Esophagus squamous epithelium (tissue), 5 donors: ENCODE data around the gene GNL1. TPM values are rescaled to one million over a fixed set of nuclear protein-coding genes. Genes with fewer than 3 reads are reported as not detected.
"Not testable (repeated sequence)": the region's sequence is repeated elsewhere in the genome, so short reads cannot be mapped to it uniquely, and the experiment has no call there.

Experiments
- DNase-seq: peaks from one replicate; lab custom pipeline; 2025; lab: John Stamatoyannopoulos, UW
- H3K27ac ChIP-seq, 4 donors: fragments of 200-600 bp; sonication (generic); one replicate each; pipeline ENCODE4 v1.5.1; 2016 to 2019; ENCODE audit warnings: mild to moderate bottlenecking in 1 of 4
- H3K27me3 ChIP-seq, 4 donors: fragments of 200-600 bp; sonication (generic); 1 replicate in 3 of 4; 2 replicates in 1 of 4; pipeline versions ENCODE4 v1.5.1 to v1.6.0; 2017 to 2021; ENCODE audit warnings: antibody characterized with exemption in 1 of 4
- H3K36me3 ChIP-seq, 3 donors: fragments of 200-600 bp; sonication (generic); one replicate each; pipeline ENCODE4 v1.5.1; 2016 to 2019
- H3K4me1 ChIP-seq, 3 donors: fragments of 200-600 bp; sonication (generic); one replicate each; pipeline ENCODE4 v1.5.1; 2017 to 2019
- H3K4me3 ChIP-seq, 4 donors: fragments of 200-600 bp; sonication (generic); 1 replicate in 3 of 4; 2 replicates in 1 of 4; pipeline ENCODE4 v1.5.1; 2016 to 2019; ENCODE audit warnings: mild to moderate bottlenecking in 2 of 4, moderate library complexity in 1 of 4
- H3K9me3 ChIP-seq, 3 donors: fragments of 200-600 bp; sonication (generic); one replicate each; pipeline ENCODE4 v1.5.1; 2016 to 2019
- POLR2A ChIP-seq, 4 donors: fragments of 450-650 bp; IDR thresholded peaks; one replicate each; pipeline ENCODE4 v1.6.1; 2017; ENCODE audit warnings: antibody characterized with exemption in 4 of 4, mild to moderate bottlenecking in 4 of 4, moderate library complexity in 3 of 4
- WGBS, 2 donors: methylation state at CpG; one replicate each; pipeline ENCODE4 v1.1.5; 2018; 5-methylcytosine and 5-hydroxymethylcytosine counted together
- intact Hi-C: fragments of 100-400 bp; cut with DNase I; formaldehyde crosslinking; loops from one replicate; pipeline ENCODE4 v1.15.0; 2022
- total RNA-seq, 4 donors: library from RNA; depleted of rRNA; stranded (reverse); fragments of >200 nt; gene quantifications; one replicate each; pipeline ENCODE4 v1.1.0, GENCODE V29; 2016
- TF ChIP-seq, protein P1 (sequence below), 6 experiments: fragments of 450-650 bp in 4 of 6; fragments of 200-600 bp in 2 of 6; sonication (generic) in 2 of 6; IDR thresholded peaks; one replicate each; pipeline ENCODE4 v1.5.1; 2016 to 2019; ENCODE audit warnings: antibody characterized with exemption in 6 of 6, mild to moderate bottlenecking in 4 of 6, moderate library complexity in 4 of 6
- donor health status: DM: yes; HTN: yes; CAD: no.

The GNL1 gene
- total RNA-seq, 4 donors from 2014 or later: 12.7 to 37.2 (median 20.5) TPM

DNA sequence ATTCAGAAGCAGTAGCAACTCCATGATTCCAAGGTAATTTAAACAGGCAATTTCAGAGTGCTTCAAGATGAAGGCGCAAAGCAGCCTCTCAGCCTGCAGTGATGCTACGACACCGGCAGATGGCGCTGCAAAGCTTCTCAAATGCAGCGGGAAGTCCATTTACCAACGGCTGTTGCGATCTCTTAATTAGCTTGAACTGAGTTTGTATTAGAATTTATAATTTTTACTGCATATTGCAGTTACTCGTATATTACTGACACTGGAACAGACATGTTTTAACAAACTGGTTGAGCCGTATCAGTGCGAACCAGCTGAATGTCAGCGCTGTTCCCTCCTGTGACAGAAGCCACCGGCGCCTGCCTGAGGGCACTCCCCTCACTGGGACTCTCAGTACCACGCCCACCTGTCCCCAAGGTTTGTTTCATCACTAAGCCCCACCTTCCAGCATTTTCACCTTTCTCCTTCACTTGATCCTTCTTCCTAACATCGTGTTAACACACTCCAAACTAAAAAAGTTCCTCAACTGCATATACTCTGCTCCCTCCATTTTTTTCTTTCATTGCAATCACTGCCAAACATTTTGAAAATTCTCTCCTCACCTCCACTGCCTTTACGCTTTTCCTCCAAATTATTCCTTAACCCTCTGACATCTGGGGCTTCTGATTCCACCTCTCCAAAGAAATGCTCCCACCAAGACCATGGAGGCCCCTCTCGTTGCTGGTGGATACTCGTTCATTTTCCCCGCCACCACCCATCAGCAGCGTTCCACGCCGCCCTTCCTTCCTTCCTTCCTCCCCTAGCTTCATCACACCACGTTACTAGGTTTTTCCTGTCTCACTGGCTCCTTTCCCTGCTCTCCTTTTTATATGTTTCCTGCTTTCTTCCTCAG is 14.5 kb downstream of the GNL1 start:
- TF ChIP-seq, protein P1, sequence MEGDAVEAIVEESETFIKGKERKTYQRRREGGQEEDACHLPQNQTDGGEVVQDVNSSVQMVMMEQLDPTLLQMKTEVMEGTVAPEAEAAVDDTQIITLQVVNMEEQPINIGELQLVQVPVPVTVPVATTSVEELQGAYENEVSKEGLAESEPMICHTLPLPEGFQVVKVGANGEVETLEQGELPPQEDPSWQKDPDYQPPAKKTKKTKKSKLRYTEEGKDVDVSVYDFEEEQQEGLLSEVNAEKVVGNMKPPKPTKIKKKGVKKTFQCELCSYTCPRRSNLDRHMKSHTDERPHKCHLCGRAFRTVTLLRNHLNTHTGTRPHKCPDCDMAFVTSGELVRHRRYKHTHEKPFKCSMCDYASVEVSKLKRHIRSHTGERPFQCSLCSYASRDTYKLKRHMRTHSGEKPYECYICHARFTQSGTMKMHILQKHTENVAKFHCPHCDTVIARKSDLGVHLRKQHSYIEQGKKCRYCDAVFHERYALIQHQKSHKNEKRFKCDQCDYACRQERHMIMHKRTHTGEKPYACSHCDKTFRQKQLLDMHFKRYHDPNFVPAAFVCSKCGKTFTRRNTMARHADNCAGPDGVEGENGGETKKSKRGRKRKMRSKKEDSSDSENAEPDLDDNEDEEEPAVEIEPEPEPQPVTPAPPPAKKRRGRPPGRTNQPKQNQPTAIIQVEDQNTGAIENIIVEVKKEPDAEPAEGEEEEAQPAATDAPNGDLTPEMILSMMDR (IDR thresholded peaks at IDR 0.05): peak; percentile 93 to 98 (median 97)
- TF ChIP-seq POLR2A (IDR thresholded peaks at IDR 0.05): no peak
- Histone ChIP-seq H3K4me1 (peaks cover 3 to 23% (median 5%) of the 10 kb centered on the region in 3 donors), H3K9me3 (no peaks in the 10 kb centered on the region), H3K4me3 (peak overlapping the region in 3 of 4 donors; percentile 33 to 50 (median 34)), H3K27ac (peak overlapping the region in 2 of 4 donors; percentile 45 to 53), H3K36me3 (peaks cover 0 to 15% (median 0%) of the 10 kb centered on the region in 3 donors), H3K27me3 (no peaks in the 10 kb centered on the region)
- no peak for DNase-seq
- intact Hi-C loops: loop anchor here (10.0 kb wide), 1 partner anchor 53 kb away; no protein-coding TSS in a partner anchor
- 10 to 11% methylated on average over 23 of the region's 23 CpGs for WGBS, 2 donors

DNA sequence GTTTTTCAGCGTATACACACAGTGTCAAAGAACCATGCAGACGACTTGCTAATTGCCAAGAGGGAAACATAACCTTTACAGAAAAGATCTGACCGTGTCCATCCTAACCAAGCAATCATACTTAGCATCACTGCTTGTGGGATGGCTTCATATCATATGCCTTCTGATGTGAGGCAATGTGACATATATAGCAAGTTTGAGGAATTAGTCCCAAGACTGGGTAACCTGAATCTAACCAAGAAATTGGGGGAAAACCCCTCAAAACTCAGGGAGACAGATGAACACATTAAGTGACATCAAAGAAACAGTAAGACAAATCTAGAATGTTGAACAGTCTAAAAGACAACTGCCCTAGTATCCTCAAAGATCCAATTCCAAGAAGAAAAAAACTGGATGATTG is 18.4 kb downstream of the GNL1 start:
- Histone ChIP-seq H3K27me3 (no peaks in the 10 kb centered on the region), H3K36me3 (no peaks in the 10 kb centered on the region), H3K27ac (no peak overlapping the region), H3K9me3 (no peaks in the 10 kb centered on the region), H3K4me1 (peaks cover 0 to 16% (median 5%) of the 10 kb centered on the region in 3 donors), H3K4me3 (no peak overlapping the region)
- 82 to 86% methylated on average over 3 of the region's 3 CpGs for WGBS, 2 donors
- no peak for DNase-seq
- intact Hi-C loops: no loop called here
- TF ChIP-seq POLR2A (IDR thresholded peaks at IDR 0.05): no peak
- TF ChIP-seq, protein P1 (IDR thresholded peaks at IDR 0.05): no peak

DNA sequence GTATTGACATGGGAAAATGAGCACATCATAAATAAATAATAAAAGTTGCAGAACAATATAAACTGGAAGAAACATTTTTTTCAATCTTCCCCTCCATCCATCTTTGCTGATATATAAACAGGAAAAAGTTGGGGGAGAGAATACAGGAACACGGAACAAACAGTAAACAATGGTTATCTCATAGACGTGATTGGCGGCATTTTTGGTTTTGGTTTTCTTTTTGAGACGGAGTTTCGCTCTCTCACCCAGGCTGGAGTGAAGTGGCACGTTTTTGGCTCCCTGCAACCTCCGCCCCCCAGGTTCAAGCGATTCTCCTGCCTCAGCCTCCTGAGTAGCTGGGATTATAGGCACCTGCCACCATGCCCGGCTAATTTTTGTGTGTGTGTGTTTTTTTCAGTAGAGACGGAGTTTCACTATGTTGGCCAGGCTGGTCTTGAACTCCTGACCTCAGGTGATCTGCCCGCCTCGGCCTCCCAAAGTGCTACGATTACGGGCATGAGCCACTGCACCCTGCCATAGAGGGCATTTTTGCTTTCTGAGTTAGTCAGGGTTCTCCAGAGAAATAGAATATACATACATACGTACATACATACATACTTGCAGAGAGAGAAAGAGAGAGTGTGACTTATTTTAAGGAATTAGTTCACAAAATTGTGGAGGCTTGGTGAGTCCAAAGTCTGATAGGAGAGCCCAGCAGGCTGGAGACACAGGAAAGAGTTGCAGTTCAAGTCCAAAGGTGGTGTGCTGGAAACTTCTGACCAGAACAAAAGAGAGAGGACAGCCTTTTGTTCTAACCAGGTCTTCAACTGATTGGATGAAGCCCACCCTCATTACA is 22.6 kb downstream of the GNL1 start:
- intact Hi-C loops: loop anchor here (5.0 kb wide), 1 partner anchor 46 kb away; the partner anchor contains the start of gene HLA-E
- DNase-seq: no peak
- H3K27ac ChIP-seq: no peak overlapping the region

GRCh38 chr6:30530014-30530413 is 26.3 kb downstream of the GNL1 start:
- Histone ChIP-seq H3K9me3 (no peaks in the 10 kb centered on the region), H3K36me3 (no peaks in the 10 kb centered on the region), H3K4me3 (no peak overlapping the region), H3K4me1 (peaks cover 0 to 25% (median 13%) of the 10 kb centered on the region in 3 donors), H3K27ac (peak overlapping the region in 1 of 4 donors; percentile 14), H3K27me3 (no peaks in the 10 kb centered on the region)
- DNase-seq: no peak
- no peak for TF ChIP-seq POLR2A (IDR thresholded peaks at IDR 0.05)
- intact Hi-C loops: loop anchor here (5.0 kb wide), 1 partner anchor 43 kb away; the partner anchor contains the start of gene HLA-E
- 53 to 70% methylated on average over 2 of the region's 2 CpGs for WGBS, 2 donors

More for the DNA sequence above, 22.6 kb downstream of the GNL1 start:
- Histone ChIP-seq H3K9me3 (no peaks in the 10 kb centered on the region), H3K36me3 (no peaks in the 10 kb centered on the region), H3K4me1 (peaks cover 0 to 10% (median 4%) of the 10 kb centered on the region in 3 donors), H3K4me3 (no peak overlapping the region), H3K27me3 (no peaks in the 10 kb centered on the region)
- TF ChIP-seq POLR2A (IDR thresholded peaks at IDR 0.05): no peak
- TF ChIP-seq, protein P1 (IDR thresholded peaks at IDR 0.05): no peak
- WGBS, 2 donors: 58 to 66% methylated on average over 11 to 13 of the region's 15 CpGs

- H3K4me3 ChIP-seq, H3K27ac ChIP-seq, intact Hi-C loops, H3K9me3 ChIP-seq, DNase-seq, H3K36me3 ChIP-seq, H3K27me3 ChIP-seq: not testable (repeated sequence)
- H3K4me1 ChIP-seq: peaks cover 0 to 25% (median 13%) of the 10 kb centered on the region in 3 donors
- 74 to 76% methylated on average over 9 to 17 of the region's 17 CpGs for WGBS, 2 donors
- TF ChIP-seq POLR2A (IDR thresholded peaks at IDR 0.05): peak in 1 of 4 donors; percentile 11
Observed at GRCh38 chr6:30529349-30529875, 26.9 kb downstream of the GNL1 start.

DNA sequence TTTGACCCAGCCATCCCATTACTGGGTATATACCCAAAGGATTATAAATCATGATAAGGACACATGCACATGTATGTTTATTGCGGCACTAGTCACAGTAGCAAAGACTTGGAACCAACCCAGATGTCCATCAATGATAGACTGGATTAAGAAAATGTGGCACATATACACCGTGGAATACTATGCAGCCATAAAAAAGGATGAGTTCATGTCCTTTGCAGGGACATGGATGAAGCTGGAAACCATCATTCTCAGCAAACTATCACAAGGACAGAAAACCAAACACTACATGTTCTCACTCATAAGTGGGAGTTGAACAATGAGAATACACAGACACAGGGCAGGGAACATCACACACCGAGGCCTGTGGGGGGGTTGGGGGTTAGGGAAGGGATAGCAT is 29.8 kb downstream of the GNL1 start:
- H3K36me3 ChIP-seq, DNase-seq, H3K4me3 ChIP-seq, H3K27me3 ChIP-seq, H3K9me3 ChIP-seq, intact Hi-C loops, H3K27ac ChIP-seq: not testable (repeated sequence)
- WGBS, 2 donors: 87 to 98% methylated on average over 3 of the region's 3 CpGs
- H3K4me1 ChIP-seq: peaks cover 0 to 22% (median 14%) of the 10 kb centered on the region in 3 donors

DNA sequence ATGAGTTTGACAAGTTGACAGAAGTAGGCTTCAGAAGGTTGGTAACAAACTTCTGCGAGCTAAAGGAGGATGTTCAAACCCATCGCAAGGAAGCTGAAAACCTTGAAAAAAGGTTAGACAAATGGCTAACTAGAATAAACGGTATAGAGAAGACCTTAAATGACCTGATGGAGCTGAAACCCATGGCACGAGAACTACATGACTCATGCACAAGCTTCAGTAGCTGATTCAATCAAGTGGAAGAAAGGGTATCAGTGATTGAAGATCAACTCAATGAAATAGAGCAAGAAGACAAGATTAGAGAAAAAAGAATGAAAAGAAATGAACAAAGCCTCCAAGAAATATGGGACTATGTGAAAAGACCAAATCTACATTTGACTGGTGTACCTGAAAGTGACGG is 34.3 kb downstream of the GNL1 start:
- Histone ChIP-seq H3K27ac (peak overlapping the region in 3 of 4 donors; percentile 82 to 94 (median 88)), H3K4me1 (peaks cover 0 to 38% (median 20%) of the 10 kb centered on the region in 3 donors)
- DNase-seq, intact Hi-C loops, H3K4me3 ChIP-seq, H3K27me3 ChIP-seq, H3K9me3 ChIP-seq, H3K36me3 ChIP-seq: not testable (repeated sequence)
- WGBS, 2 donors: 66 to 69% methylated on average over 5 of the region's 5 CpGs

DNA sequence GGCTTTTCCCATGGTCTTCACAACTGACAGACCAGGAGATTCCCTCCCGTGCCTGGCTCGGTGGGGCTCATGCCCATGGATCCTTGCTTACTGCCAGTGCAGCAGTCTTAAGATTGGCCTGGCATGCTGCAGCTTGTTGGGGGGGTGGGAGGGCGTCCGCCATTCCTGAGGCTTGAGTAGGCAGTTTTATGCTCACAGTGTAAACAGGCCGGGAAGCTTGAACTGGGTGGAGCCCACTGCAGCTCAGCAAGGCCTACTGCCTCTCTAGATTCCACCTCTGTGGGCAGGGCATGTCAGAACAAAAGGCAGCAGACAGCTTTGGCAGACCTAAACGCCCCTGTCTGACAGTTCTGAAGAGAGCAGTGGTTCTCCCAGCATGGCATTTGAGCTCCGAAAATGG is 35.2 kb downstream of the GNL1 start:
- H3K9me3 ChIP-seq, intact Hi-C loops, DNase-seq, H3K36me3 ChIP-seq, H3K27me3 ChIP-seq: not testable (repeated sequence)
- 67% methylated on average over 1 of the region's 7 CpGs; no CpG with 5 or more reads in 1 of the 2 donors for WGBS, 2 donors
- H3K4me3 ChIP-seq: peak overlapping the region in 3 of 4 donors; percentile 2 to 36 (median 2)
- H3K4me1 ChIP-seq: peaks cover 0 to 43% (median 23%) of the 10 kb centered on the region in 3 donors
- H3K27ac ChIP-seq: peak overlapping the region; percentile 82 to 94 (median 88)
